ENCODE measurements around the gene SLC4A2. TPM values are rescaled to one million over a fixed set of nuclear protein-coding genes. Genes with fewer than 3 reads are reported as not detected.
A peak's percentile ranks its signal among the peaks of the same experiment; 100 is the strongest.

The SLC4A2 gene
- total and polyA plus RNA-seq, 2 experiments from 2014 or later: 167 to 188 TPM

DNA sequence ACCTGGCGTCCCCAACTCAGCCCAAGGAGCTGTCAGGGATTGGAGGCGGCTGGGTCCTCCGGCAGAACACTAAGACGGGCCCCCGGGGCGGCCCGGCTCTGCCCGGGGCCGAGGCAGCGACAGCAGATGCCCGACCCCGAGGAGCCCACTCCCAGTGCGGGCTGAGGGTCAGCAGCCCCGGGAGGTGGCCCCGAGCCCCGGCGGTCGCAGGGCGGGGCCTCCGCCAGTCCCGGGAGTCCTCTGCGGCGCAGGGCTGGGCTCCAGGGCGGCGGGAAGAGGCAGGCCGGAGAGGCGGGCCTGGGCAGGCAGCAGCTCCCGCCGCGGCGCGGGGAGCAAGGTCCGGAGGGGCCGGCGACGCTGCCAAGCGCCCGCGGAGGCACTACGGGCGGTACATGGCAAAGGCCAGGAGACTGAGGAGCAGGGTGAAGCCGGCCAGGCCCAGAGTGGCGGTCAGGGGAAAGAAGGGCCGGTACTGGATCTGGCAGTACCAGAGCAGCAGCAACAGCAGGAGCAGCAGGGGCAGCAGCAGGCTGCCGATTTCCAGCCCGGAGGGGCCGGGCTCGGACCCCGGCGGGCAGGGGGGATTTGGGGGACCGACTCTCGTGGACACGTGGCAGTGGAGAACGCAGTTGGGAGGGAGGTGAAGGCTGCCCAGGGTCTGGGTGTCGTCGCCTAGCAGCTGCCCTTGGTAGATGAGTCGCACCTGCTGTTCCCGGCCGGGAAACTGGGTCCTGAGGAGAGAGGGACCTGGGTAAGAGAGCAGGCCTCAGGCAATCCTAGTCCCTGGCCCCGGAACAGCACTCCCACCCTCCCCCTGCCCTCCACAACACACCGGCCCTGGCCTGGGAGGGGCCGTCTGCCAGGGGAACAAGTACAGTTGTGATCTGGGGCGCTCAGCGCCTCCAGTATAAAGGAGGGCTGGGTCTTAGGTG, 22.0 kb downstream of the SLC4A2 start:
- Histone ChIP-seq H3K79me2 (peaks cover 39% of the 10 kb centered on the region), H4K20me1 (ENCODE audit: insufficient read depth, poor library complexity, severe bottlenecking) (no peaks in the 10 kb centered on the region), H3K36me3 (replicated peaks; ENCODE audit: insufficient read depth, low read depth) (no peaks in the 10 kb centered on the region), H3K4me2 (peak overlapping the region; percentile 90), H3K27ac (peak overlapping the region; percentile 94), H3K9me3 (ENCODE audit: low read depth) (no peaks in the 10 kb centered on the region), H2AFZ (no peak overlapping the region), H3K9me2 (replicated peaks; ENCODE audit: insufficient read depth) (no peaks in the 10 kb centered on the region), H3K4me1 (ENCODE audit: insufficient read depth) (peaks cover 55% of the 10 kb centered on the region), H3K4me3 (peak overlapping the region; percentile 11), H3K27me3 (no peaks in the 10 kb centered on the region)
- TF ChIP-seq EZH2 (IDR thresholded peaks at IDR 0.05; ENCODE audit: borderline replicate concordance) (no peak), EZH2phosphoT487 (IDR thresholded peaks at IDR 0.05; ENCODE audit: low read depth, severe bottlenecking, unreplicated experiment) (no peak)
- TF ChIP-seq, protein P1, sequence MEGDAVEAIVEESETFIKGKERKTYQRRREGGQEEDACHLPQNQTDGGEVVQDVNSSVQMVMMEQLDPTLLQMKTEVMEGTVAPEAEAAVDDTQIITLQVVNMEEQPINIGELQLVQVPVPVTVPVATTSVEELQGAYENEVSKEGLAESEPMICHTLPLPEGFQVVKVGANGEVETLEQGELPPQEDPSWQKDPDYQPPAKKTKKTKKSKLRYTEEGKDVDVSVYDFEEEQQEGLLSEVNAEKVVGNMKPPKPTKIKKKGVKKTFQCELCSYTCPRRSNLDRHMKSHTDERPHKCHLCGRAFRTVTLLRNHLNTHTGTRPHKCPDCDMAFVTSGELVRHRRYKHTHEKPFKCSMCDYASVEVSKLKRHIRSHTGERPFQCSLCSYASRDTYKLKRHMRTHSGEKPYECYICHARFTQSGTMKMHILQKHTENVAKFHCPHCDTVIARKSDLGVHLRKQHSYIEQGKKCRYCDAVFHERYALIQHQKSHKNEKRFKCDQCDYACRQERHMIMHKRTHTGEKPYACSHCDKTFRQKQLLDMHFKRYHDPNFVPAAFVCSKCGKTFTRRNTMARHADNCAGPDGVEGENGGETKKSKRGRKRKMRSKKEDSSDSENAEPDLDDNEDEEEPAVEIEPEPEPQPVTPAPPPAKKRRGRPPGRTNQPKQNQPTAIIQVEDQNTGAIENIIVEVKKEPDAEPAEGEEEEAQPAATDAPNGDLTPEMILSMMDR (IDR thresholded peaks at IDR 0.05; ENCODE audit: poor library complexity): no peak
- WGBS (ENCODE audit: low lambda C conversion rate, missing lambda C conversion rate): 48% methylated on average over 42 of the region's 64 CpGs
- peak; percentile 60 for DNase-seq (ENCODE audit: low spot score)

DNA sequence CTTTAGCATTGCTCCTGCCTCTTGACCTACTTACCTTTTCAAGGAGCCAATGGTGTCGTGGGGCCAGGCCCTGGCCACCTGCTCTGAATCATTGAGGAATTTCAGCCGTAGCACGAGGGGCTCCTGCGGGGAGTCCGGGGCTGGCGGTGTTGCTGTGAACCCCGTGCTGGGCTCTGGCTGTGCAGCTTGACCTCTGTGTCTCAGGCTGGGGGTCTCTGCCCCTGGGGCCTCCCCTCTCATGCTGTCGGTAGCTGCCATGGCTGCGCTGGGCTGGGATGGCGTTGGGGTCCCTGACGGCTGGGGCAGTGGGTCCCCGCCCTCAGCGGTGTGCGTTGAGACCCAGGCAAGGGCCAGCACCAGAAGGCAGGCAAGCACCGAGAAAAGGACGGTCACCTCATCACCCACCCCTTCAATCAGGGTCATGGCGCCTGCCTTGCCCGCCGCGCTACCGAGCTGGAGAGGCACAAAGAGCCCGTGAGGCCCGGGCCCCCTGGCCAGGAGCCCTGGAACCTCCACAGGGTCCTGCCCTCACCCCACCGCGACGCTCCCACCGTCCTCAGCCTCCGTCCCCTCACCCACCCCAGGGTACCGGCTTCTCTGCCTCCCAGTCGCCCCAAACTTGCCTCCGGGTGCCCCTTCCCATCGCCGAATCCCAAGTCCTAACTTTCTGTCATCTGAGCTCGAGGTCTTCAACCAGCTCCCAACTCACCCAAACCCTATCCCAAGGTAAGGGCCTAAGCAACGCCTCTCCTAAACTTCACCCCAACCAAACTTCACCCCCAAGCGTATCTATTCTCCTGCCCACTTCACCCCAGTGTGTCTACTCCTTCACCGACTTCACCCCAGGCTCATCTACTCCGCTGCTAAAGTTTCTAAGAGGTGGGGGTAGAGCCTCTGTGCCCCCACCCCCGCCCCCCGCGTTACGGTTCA, 23.0 kb downstream of the SLC4A2 start:
- Histone ChIP-seq H3K4me3 (peak overlapping the region; percentile 91), H3K79me2 (peaks cover 45% of the 10 kb centered on the region), H3K9me3 (ENCODE audit: low read depth) (no peaks in the 10 kb centered on the region), H3K27me3 (no peaks in the 10 kb centered on the region), H2AFZ (peak overlapping the region; percentile 79), H3K4me1 (ENCODE audit: insufficient read depth) (peaks cover 54% of the 10 kb centered on the region), H3K27ac (peak overlapping the region; percentile 94), H3K9me2 (replicated peaks; ENCODE audit: insufficient read depth) (no peaks in the 10 kb centered on the region), H4K20me1 (ENCODE audit: insufficient read depth, poor library complexity, severe bottlenecking) (peaks cover under 1% of the 10 kb centered on the region), H3K36me3 (replicated peaks; ENCODE audit: insufficient read depth, low read depth) (no peaks in the 10 kb centered on the region), H3K4me2 (peak overlapping the region; percentile 90)
- no peak for TF ChIP-seq EZH2phosphoT487 (IDR thresholded peaks at IDR 0.05; ENCODE audit: low read depth, severe bottlenecking, unreplicated experiment)
- TF ChIP-seq EZH2 (IDR thresholded peaks at IDR 0.05; ENCODE audit: borderline replicate concordance): no peak
- TF ChIP-seq, protein P1 (IDR thresholded peaks at IDR 0.05; ENCODE audit: poor library complexity): no peak
- WGBS (ENCODE audit: low lambda C conversion rate, missing lambda C conversion rate): 68% methylated on average over 33 of the region's 42 CpGs
- DNase-seq (ENCODE audit: low spot score): no peak

DNA sequence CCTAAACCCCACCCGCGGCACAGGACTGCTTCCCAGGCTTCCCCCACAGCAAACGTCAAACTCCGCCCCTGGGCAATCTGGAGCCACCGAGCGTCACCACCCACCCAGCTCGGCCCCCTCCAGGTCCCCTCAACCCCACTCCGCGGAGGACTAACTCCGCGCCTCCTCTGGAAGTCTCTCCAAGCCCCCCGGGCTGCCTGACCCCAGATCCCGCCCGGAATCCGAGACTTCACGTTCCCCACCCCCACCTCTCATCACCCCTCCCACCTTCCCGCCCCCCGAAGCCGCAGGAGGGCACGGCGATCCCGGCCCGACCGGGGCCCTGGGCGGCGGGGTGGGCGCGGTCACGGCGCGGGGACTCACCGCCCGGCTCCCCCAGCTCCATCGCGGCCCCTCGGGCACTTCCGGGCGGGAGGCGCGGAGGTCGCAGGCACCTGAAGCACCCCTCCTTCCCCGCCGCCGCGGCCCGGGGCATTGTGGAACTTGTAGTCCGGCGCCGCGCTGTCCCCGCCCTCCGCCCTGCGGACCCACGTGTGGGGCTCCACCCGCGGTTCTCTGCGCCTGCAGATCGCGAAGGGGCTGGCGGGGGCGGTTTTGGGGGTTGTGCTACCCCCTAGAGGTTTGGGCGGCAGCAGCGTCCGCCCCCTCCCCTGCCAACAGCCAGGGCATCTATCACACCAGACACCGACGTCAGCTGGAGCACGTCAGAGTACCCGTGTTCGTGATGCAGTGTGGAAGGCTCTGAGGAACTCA, 23.9 kb downstream of the SLC4A2 start, which contains the start of gene TMUB1:
TMUB1 (minus strand) TSS at position 423 of the 753 bp plus-strand sequence. CDS start 930 bp downstream, outside the sequence.
- Histone ChIP-seq H3K36me3 (replicated peaks; ENCODE audit: insufficient read depth, low read depth) (no peaks in the 10 kb centered on the region), H2AFZ (peak within 1 kb of the TSS; percentile 79), H3K79me2 (peaks cover 53% of the 10 kb centered on the region), H4K20me1 (ENCODE audit: insufficient read depth, poor library complexity, severe bottlenecking) (peaks cover 9% of the 10 kb centered on the region), H3K4me2 (peak within 1 kb of the TSS; percentile 90), H3K4me1 (ENCODE audit: insufficient read depth) (peaks cover 55% of the 10 kb centered on the region), H3K27me3 (no peaks in the 10 kb centered on the region), H3K27ac (peak within 1 kb of the TSS; percentile 94), H3K4me3 (peak within 1 kb of the TSS; percentile 91), H3K9me3 (ENCODE audit: low read depth) (no peaks in the 10 kb centered on the region), H3K9me2 (replicated peaks; ENCODE audit: insufficient read depth) (no peaks in the 10 kb centered on the region)
- TF ChIP-seq EZH2phosphoT487 (IDR thresholded peaks at IDR 0.05; ENCODE audit: low read depth, severe bottlenecking, unreplicated experiment) (no peak), EZH2 (IDR thresholded peaks at IDR 0.05; ENCODE audit: borderline replicate concordance) (no peak)
- peak; percentile 88 for DNase-seq (ENCODE audit: low spot score)
- WGBS (ENCODE audit: low lambda C conversion rate, missing lambda C conversion rate): under 1% methylated on average over 55 of the region's 69 CpGs

Data from hepatocyte (in vitro differentiated cells).